ENCODE measurements around the gene C9orf50.
A peak's percentile ranks its signal among the peaks of the same experiment; 100 is the strongest.

The C9orf50 gene

DNA sequence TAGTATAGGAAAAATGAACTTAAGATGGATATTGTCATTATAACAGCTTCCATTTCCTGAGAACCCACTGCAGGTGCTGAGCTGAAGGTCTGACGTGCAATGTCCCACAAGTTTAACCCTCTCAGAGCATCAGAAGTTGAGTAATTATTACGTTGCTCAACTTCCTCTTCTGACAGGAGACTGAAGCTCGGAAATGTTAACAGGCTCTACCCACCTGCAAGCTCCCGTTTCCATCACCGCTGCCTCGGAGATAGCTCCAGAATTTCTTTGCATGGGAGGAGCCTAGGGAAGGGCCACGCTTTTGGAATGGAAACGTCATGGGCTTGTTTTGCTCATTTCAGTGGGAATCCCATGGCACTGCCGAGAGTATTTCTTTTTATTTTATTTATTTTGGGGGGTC is 4.0 kb upstream of the C9orf50 start:
- Mint-ChIP-seq H3K27me3 (peaks cover 12% of the 10 kb centered on the region), H3K36me3 (ENCODE audit: insufficient read depth) (peaks cover 20% of the 10 kb centered on the region), H3K4me1 (peaks cover 38% of the 10 kb centered on the region), H3K4me3 (peak overlapping the region; percentile 89), H3K9me3 (no peaks in the 10 kb centered on the region), H3K27ac (ENCODE audit: low read depth) (peak overlapping the region; percentile 95)
- ATAC-seq (replicated peaks; ENCODE audit: extremely low read depth, poor library complexity, severe bottlenecking) = peak; percentile 24
- DNase-seq (ENCODE audit: low spot score in 2 of 2) = no peak

- no peaks in the 10 kb centered on the region for H3K9me3 Mint-ChIP-seq
- H3K4me1 Mint-ChIP-seq = peaks cover 32% of the 10 kb centered on the region
- no peak for ATAC-seq (replicated peaks; ENCODE audit: extremely low read depth, poor library complexity, severe bottlenecking)
- peaks cover 20% of the 10 kb centered on the region for H3K36me3 Mint-ChIP-seq (ENCODE audit: insufficient read depth)
- H3K4me3 Mint-ChIP-seq = peak overlapping the region; percentile 89
- H3K27me3 Mint-ChIP-seq = peaks cover 16% of the 10 kb centered on the region
- DNase-seq (ENCODE audit: low spot score in 2 of 2) = peak; percentile 48 to 57
- no peak overlapping the region for H3K27ac Mint-ChIP-seq (ENCODE audit: low read depth)
Observed at GRCh38 chr9:129624168-129624759, 3.4 kb upstream of the C9orf50 start.

GRCh38 chr9:129623331-129623730 is 2.4 kb upstream of the C9orf50 start:
- no peak for ATAC-seq (replicated peaks; ENCODE audit: extremely low read depth, poor library complexity, severe bottlenecking)
- Mint-ChIP-seq H3K27me3 (peaks cover 24% of the 10 kb centered on the region), H3K9me3 (no peaks in the 10 kb centered on the region), H3K4me3 (no peak overlapping the region), H3K4me1 (peaks cover 24% of the 10 kb centered on the region), H3K36me3 (ENCODE audit: insufficient read depth) (peaks cover 20% of the 10 kb centered on the region), H3K27ac (ENCODE audit: low read depth) (no peak overlapping the region)
- no peak for DNase-seq (ENCODE audit: low spot score in 2 of 2)

DNA sequence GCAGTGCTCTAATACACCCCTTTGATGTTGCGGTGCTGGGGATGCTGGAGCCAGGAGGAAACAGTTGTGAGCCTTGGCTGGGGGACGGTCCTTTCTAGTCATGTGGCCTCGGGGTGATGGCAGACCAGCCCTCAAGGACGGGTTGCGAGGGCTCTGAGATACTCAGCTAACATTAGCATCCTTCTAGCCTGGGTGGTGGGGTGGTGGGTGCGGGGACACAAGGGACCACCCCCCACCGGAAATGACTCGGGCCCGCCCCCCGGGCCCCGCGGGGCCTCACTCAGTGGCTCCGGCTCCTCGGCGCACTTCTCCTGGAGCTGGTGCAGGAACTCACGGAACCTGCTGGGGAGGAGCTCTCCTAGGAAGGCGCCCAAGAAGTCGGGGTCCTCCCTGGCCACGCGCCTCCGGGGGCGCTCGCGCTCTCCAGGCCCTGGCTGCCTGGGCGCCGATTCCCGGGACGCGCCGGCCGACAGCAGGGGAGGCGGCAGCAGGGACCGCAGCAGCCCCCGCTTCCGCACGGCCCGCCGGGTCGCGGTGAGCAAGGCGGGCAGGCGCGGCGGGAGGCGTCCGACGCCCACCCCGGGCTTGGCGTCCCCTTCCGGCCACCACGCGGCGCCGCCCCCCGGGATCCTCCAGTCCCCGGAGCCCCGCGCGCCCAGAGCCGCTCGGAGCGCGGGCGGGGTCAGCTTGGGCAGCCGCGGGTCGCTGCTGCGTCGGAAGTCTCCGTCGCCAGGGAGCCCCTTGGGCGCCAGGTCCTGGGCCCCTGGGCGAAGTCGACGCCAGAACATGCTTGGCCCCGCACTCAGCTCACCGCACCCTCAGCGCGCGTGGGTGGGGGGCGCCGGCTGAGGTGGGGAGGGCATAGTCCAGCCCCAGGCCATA is 873 bp downstream of the C9orf50 start:
- Mint-ChIP-seq H3K36me3 (ENCODE audit: insufficient read depth) (peaks cover 8% of the 10 kb centered on the region), H3K27ac (ENCODE audit: low read depth) (no peak overlapping the region), H3K4me3 (peak overlapping the region; percentile 0), H3K9me3 (no peaks in the 10 kb centered on the region), H3K4me1 (peaks cover 6% of the 10 kb centered on the region), H3K27me3 (peaks cover 24% of the 10 kb centered on the region)
- DNase-seq (ENCODE audit: low spot score in 2 of 2) (no peak), ATAC-seq (replicated peaks; ENCODE audit: extremely low read depth, poor library complexity, severe bottlenecking) (no peak)

DNA sequence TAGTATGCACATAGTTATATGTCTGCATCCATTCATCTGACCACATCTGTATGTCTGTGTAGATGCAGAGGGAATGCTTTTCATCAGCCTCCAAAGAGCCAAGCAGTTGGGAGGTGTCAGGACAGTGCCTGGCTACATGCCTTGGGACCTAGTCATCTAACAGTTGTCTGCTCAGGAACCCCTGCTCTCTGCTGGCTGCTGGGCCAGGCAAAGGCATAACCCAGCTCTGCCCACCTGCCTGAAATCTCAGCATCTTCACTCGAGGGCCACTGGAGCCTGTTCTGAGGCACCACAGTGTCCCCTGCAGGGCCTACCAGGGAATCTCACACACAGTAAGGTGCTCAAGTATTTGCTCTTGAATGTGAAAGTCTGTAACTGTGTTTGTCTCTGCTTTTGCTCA is 3.7 kb downstream of the C9orf50 start:
- Mint-ChIP-seq H3K4me3 (no peak overlapping the region), H3K27me3 (peaks cover 24% of the 10 kb centered on the region), H3K9me3 (no peaks in the 10 kb centered on the region), H3K4me1 (no peaks in the 10 kb centered on the region), H3K27ac (ENCODE audit: low read depth) (no peak overlapping the region), H3K36me3 (ENCODE audit: insufficient read depth) (no peaks in the 10 kb centered on the region)
- peak; percentile 43 for ATAC-seq (replicated peaks; ENCODE audit: extremely low read depth, poor library complexity, severe bottlenecking)
- DNase-seq (ENCODE audit: low spot score in 2 of 2) = no peak

GRCh38 chr9:129615407-129616285 is 5.3 kb downstream of the C9orf50 start:
- DNase-seq (ENCODE audit: low spot score in 2 of 2) (no peak), ATAC-seq (replicated peaks; ENCODE audit: extremely low read depth, poor library complexity, severe bottlenecking) (no peak)
- no peak overlapping the region for H3K27ac Mint-ChIP-seq (ENCODE audit: low read depth)
- H3K9me3 Mint-ChIP-seq = no peaks in the 10 kb centered on the region
- H3K36me3 Mint-ChIP-seq (ENCODE audit: insufficient read depth) = peaks cover 3% of the 10 kb centered on the region
- no peak overlapping the region for H3K4me3 Mint-ChIP-seq
- H3K27me3 Mint-ChIP-seq = peaks cover 13% of the 10 kb centered on the region
- H3K4me1 Mint-ChIP-seq = peaks cover 7% of the 10 kb centered on the region

DNA sequence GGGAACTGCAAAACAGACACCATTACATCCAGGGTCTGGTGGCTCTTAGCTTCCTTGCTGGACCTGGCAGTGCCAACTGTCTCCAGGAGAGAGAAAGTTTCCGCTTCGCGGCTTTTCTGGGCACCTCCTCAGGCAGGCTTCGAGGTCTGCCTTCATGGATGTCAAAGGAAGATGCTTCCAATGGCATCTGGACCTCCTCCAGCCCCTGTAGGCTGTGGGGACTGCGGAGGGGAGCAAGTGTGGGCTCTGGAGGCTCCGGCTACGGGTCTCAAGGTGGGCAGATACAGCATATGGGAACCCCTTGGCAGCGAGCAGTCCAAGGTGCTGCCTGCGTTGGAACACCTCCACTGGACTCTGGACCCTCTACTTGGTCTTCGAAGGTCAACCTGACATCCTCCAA is 6.0 kb downstream of the C9orf50 start:
- ATAC-seq (replicated peaks; ENCODE audit: extremely low read depth, poor library complexity, severe bottlenecking) (no peak), DNase-seq (ENCODE audit: low spot score in 2 of 2) (no peak)
- Mint-ChIP-seq H3K9me3 (no peaks in the 10 kb centered on the region), H3K4me3 (no peak overlapping the region), H3K36me3 (ENCODE audit: insufficient read depth) (peaks cover 3% of the 10 kb centered on the region), H3K27me3 (peaks cover 12% of the 10 kb centered on the region), H3K4me1 (peaks cover 9% of the 10 kb centered on the region), H3K27ac (ENCODE audit: low read depth) (no peak overlapping the region)

GRCh38 chr9:129613520-129614175 is 7.3 kb downstream of the C9orf50 start:
- DNase-seq (ENCODE audit: low spot score in 2 of 2) (no peak), ATAC-seq (replicated peaks; ENCODE audit: extremely low read depth, poor library complexity, severe bottlenecking) (no peak)
- H3K4me1 Mint-ChIP-seq = peaks cover 18% of the 10 kb centered on the region
- no peak overlapping the region for H3K4me3 Mint-ChIP-seq
- no peaks in the 10 kb centered on the region for H3K9me3 Mint-ChIP-seq
- H3K27ac Mint-ChIP-seq (ENCODE audit: low read depth) = no peak overlapping the region
- H3K36me3 Mint-ChIP-seq (ENCODE audit: insufficient read depth) = peaks cover 8% of the 10 kb centered on the region
- H3K27me3 Mint-ChIP-seq = peaks cover 1% of the 10 kb centered on the region

GRCh38 chr9:129612815-129613519 is 7.9 kb downstream of the C9orf50 start:
- Mint-ChIP-seq H3K9me3 (no peaks in the 10 kb centered on the region), H3K4me3 (no peak overlapping the region), H3K27me3 (no peaks in the 10 kb centered on the region), H3K27ac (ENCODE audit: low read depth) (no peak overlapping the region), H3K4me1 (peaks cover 24% of the 10 kb centered on the region), H3K36me3 (ENCODE audit: insufficient read depth) (peaks cover 8% of the 10 kb centered on the region)
- no peak for DNase-seq (ENCODE audit: low spot score in 2 of 2)
- no peak for ATAC-seq (replicated peaks; ENCODE audit: extremely low read depth, poor library complexity, severe bottlenecking)

DNA sequence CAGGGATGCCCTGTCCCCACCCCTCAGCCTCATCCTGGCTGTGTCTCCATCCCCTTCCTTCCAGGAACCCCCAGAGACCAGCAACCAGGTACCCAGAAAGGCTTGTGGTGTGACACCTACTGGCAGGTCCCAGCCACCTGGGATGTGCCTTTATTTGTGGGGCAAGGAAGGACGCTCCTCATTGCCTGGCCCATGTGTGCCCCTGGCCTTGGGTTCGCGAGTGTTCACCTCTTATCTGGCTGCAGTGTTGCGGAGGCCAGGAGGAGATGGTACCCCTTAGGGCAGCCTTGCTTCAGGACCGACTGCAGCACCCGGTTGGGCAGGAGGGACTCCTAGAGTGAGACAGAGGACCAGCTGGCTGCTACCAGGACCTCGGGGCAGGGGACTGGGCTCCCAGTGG is 8.8 kb downstream of the C9orf50 start:
- peaks cover 13% of the 10 kb centered on the region for H3K36me3 Mint-ChIP-seq (ENCODE audit: insufficient read depth)
- no peaks in the 10 kb centered on the region for H3K9me3 Mint-ChIP-seq
- no peaks in the 10 kb centered on the region for H3K27me3 Mint-ChIP-seq
- no peak for DNase-seq (ENCODE audit: low spot score in 2 of 2)
- ATAC-seq (replicated peaks; ENCODE audit: extremely low read depth, poor library complexity, severe bottlenecking) = no peak
- H3K4me3 Mint-ChIP-seq = no peak overlapping the region
- no peak overlapping the region for H3K27ac Mint-ChIP-seq (ENCODE audit: low read depth)
- H3K4me1 Mint-ChIP-seq = peaks cover 32% of the 10 kb centered on the region

- H3K4me3 Mint-ChIP-seq = peak overlapping the region; percentile 89
Observed at GRCh38 chr9:129611307-129611800, 9.5 kb downstream of the C9orf50 start.

More at GRCh38 chr9:129611307-129611800, 9.5 kb downstream of the C9orf50 start:
- no peaks in the 10 kb centered on the region for H3K9me3 Mint-ChIP-seq
- ATAC-seq (replicated peaks; ENCODE audit: extremely low read depth, poor library complexity, severe bottlenecking) = no peak
- peaks cover 14% of the 10 kb centered on the region for H3K36me3 Mint-ChIP-seq (ENCODE audit: insufficient read depth)
- H3K27me3 Mint-ChIP-seq = no peaks in the 10 kb centered on the region
- no peak for DNase-seq (ENCODE audit: low spot score in 2 of 2)
- peaks cover 40% of the 10 kb centered on the region for H3K4me1 Mint-ChIP-seq
- H3K27ac Mint-ChIP-seq (ENCODE audit: low read depth) = peak overlapping the region; percentile 55

Data from central memory CD8-positive, alpha-beta T cell (primary cell).